CD14-positive monocyte (primary cell): ENCODE measurements around the gene CREB1. TPM values are rescaled to one million over a fixed set of nuclear protein-coding genes. Genes with fewer than 3 reads are reported as not detected.

Source experiments
- DNase-seq, 3 donors: peaks; one replicate each; pipeline ENCODE4 v3.0.0-alpha.2; 2011 to 2022
- H2AFZ ChIP-seq: 2 replicates; pipeline ENCODE4 v1.6.0; 2012; ENCODE audit warnings: mild to moderate bottlenecking, low read depth, low read length, inconsistent platforms; ENCODE audit not compliant: insufficient read depth, poor library complexity, severe bottlenecking
- H3K27ac ChIP-seq, 2 donors: 1 replicate in 1 of 2; 2 replicates in 1 of 2; pipeline ENCODE4 v1.5.1; 2012 to 2013; ENCODE audit warnings: low read length in 2 of 2, control low read depth in 1 of 2, inconsistent platforms in 1 of 2, low read depth in 1 of 2, mild to moderate bottlenecking in 1 of 2
- H3K27me3 ChIP-seq, 2 donors: one replicate each; pipeline versions ENCODE4 v1.6.0 to v1.6.1; 2011 to 2013; ENCODE audit warnings: low read length in 2 of 2; ENCODE audit not compliant: control insufficient read depth in 2 of 2, insufficient read depth in 2 of 2
- H3K36me3 ChIP-seq, 2 donors: replicated peaks in 1 of 2; 1 replicate in 1 of 2; 2 replicates in 1 of 2; pipeline versions ENCODE4 v1.5.1 to v1.6.1; 2012 to 2013; ENCODE audit warnings: low read length in 2 of 2, control low read depth in 1 of 2, inconsistent platforms in 1 of 2, mild to moderate bottlenecking in 1 of 2; ENCODE audit not compliant: insufficient read depth in 2 of 2, control insufficient read depth in 1 of 2
- H3K4me1 ChIP-seq, 2 donors: 1 replicate in 1 of 2; 2 replicates in 1 of 2; pipeline versions ENCODE4 v1.5.1 to v1.6.1; 2012 to 2013; ENCODE audit warnings: low read length in 2 of 2, control low read depth in 1 of 2, inconsistent platforms in 1 of 2, mild to moderate bottlenecking in 1 of 2, moderate library complexity in 1 of 2; ENCODE audit not compliant: insufficient read depth in 2 of 2, control insufficient read depth in 1 of 2
- H3K4me2 ChIP-seq: replicated peaks from 2 replicates; pipeline ENCODE3; 2012; ENCODE audit warnings: low read length, moderate library complexity, mild to moderate bottlenecking; ENCODE audit not compliant: poor library complexity, severe bottlenecking; ENCODE audit errors: extremely low read depth
- H3K4me3 ChIP-seq, 3 experiments: fragments of 200-600 bp in 1 of 3; sonication (generic) in 1 of 3; replicated peaks in 1 of 3; 1 replicate in 2 of 3; 2 replicates in 1 of 3; pipeline ENCODE4 v1.5.1; 2011 to 2013; ENCODE audit warnings: low read length in 3 of 3, mild to moderate bottlenecking in 3 of 3, control low read depth in 2 of 3, low read depth in 2 of 3, inconsistent platforms in 1 of 3, moderate library complexity in 1 of 3
- H3K79me2 ChIP-seq: 2 replicates; pipeline ENCODE4 v1.6.0; 2012; ENCODE audit warnings: mild to moderate bottlenecking, control low read depth, inconsistent platforms, low read length, moderate library complexity; ENCODE audit not compliant: insufficient read depth
- H3K9ac ChIP-seq: 2 replicates; pipeline ENCODE4 v1.6.0; 2017; ENCODE audit warnings: low read length, mild to moderate bottlenecking; ENCODE audit not compliant: insufficient read depth, poor library complexity, severe bottlenecking
- H3K9me3 ChIP-seq, 2 donors: replicated peaks in 1 of 2; 1 replicate in 1 of 2; 2 replicates in 1 of 2; pipeline versions ENCODE4 v1.5.1 to v1.6.1; 2012 to 2013; ENCODE audit warnings: low read length in 2 of 2, control low read depth in 1 of 2; ENCODE audit not compliant: control insufficient read depth in 1 of 2, insufficient read depth in 1 of 2
- H4K20me1 ChIP-seq: 2 replicates; pipeline ENCODE4 v1.6.0; 2012; ENCODE audit warnings: mild to moderate bottlenecking, low read length, control low read depth, moderate library complexity; ENCODE audit not compliant: insufficient read depth
- H3K27ac Mint-ChIP-seq, 7 donors: one replicate each; pipeline ENCODE4 v1.8.0; 2020; ENCODE audit warnings: mild to moderate bottlenecking in 7 of 7, mixed read lengths in 7 of 7, moderate library complexity in 6 of 7, inconsistent platforms in 2 of 7
- H3K27me3 Mint-ChIP-seq, 3 donors: one replicate each; pipeline ENCODE4 v1.8.0; 2021 to 2022; ENCODE audit warnings: low read depth in 3 of 3, mild to moderate bottlenecking in 3 of 3, mixed read lengths in 3 of 3, moderate library complexity in 3 of 3, inconsistent platforms in 1 of 3
- H3K36me3 Mint-ChIP-seq, 2 donors: one replicate each; pipeline ENCODE4 v1.8.0; 2020; ENCODE audit warnings: mixed read lengths in 2 of 2, inconsistent platforms in 1 of 2, mild to moderate bottlenecking in 1 of 2
- H3K4me1 Mint-ChIP-seq: one replicate; pipeline ENCODE4 v1.8.0; 2020; ENCODE audit warnings: mild to moderate bottlenecking, mixed read lengths
- H3K4me3 Mint-ChIP-seq, 2 donors: one replicate each; pipeline ENCODE4 v1.8.0; 2020; ENCODE audit warnings: mild to moderate bottlenecking in 2 of 2, mixed read lengths in 2 of 2, moderate library complexity in 1 of 2
- H3K9me3 Mint-ChIP-seq, 7 donors: one replicate each; pipeline ENCODE4 v1.8.0; 2020 to 2022; ENCODE audit warnings: mixed read lengths in 7 of 7, mild to moderate bottlenecking in 6 of 7, moderate library complexity in 6 of 7, inconsistent platforms in 2 of 7
- WGBS: methylation state at CpG from one replicate; pipeline ENCODE4 v1.1.5; 2013; ENCODE audit warnings: missing lambda C conversion rate; ENCODE audit not compliant: insufficient coverage; 5-methylcytosine and 5-hydroxymethylcytosine counted together
- intact Hi-C, 2 donors: fragments of 100-400 bp; cut with micrococcal nuclease; formaldehyde crosslinking; loops; one replicate each; pipeline versions ENCODE4 v1.15.0 to v1.15.1; 2023
- polyA plus RNA-seq, 3 donors: library from polyadenylated mRNA; depleted of rRNA in 1 of 3; unstranded in 2 of 3; stranded (reverse) in 1 of 3; fragments of 300-500 nt in 2 of 3; fragments of >200 nt in 1 of 3; fragmentation: Illumina TruSeq in 2 of 3; gene quantifications; 1 replicate in 2 of 3; 2 replicates in 1 of 3; pipeline ENCODE4 v1.2.3, GENCODE V29; 2012 to 2021
- TF ChIP-seq, protein P1 (sequence below): fragments of 200-600 bp; IDR thresholded peaks from one replicate; pipeline ENCODE4 v1.8.0; 2022; ENCODE audit warnings: antibody characterized with exemption, mild to moderate bottlenecking

CREB1 gene
- polyA plus RNA-seq, 3 donors: 43.3 to 60.5 (median 55.2) TPM

DNA sequence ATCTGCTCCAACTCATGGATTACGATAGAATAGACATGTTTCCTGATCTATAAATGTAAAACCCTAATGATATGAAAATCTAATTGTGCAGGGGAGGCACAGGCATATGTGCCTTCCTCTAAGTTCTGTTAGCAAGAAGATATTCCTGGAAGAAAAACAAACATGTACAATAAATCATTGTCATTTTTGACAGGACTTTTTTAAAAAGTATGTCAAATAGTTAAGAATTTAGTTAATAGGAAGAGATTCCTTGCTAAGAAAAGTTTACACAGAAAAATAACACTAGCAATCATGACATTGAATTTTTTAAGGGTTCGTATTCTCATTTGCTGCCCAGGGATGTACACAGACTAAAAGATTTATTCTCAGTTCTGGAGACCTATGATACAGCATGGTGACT is 15.3 kb upstream of the CREB1 start:
- H3K4me1 ChIP-seq: peaks cover 9 to 10% of the 10 kb centered on the region in 2 donors
- H3K27me3 Mint-ChIP-seq: peaks cover 0 to 5% (median 0%) of the 10 kb centered on the region in 3 donors
- H4K20me1 ChIP-seq: no peaks in the 10 kb centered on the region
- no peak for DNase-seq
- peaks cover 2 to 12% of the 10 kb centered on the region in 2 donors for H3K36me3 Mint-ChIP-seq
- H3K79me2 ChIP-seq: no peaks in the 10 kb centered on the region
- no peak overlapping the region for H3K4me3 ChIP-seq
- peak overlapping the region in 2 of 7 donors; percentile 47 to 77 for H3K27ac Mint-ChIP-seq
- no peak overlapping the region for H2AFZ ChIP-seq
- peaks cover 0 to 6% (median 0%) of the 10 kb centered on the region in 7 donors for H3K9me3 Mint-ChIP-seq
- peaks cover 13% of the 10 kb centered on the region for H3K4me1 Mint-ChIP-seq
- intact Hi-C loops: no loop called here
- no peak overlapping the region for H3K4me3 Mint-ChIP-seq
- H3K4me2 ChIP-seq: no peak overlapping the region
- H3K27ac ChIP-seq: no peak overlapping the region
- no peak overlapping the region for H3K9ac ChIP-seq
- no peaks in the 10 kb centered on the region for H3K36me3 ChIP-seq
- H3K9me3 ChIP-seq: no peaks in the 10 kb centered on the region
- no CpG with 5 or more reads among the region's 2 CpGs for WGBS
- TF ChIP-seq, protein P1, sequence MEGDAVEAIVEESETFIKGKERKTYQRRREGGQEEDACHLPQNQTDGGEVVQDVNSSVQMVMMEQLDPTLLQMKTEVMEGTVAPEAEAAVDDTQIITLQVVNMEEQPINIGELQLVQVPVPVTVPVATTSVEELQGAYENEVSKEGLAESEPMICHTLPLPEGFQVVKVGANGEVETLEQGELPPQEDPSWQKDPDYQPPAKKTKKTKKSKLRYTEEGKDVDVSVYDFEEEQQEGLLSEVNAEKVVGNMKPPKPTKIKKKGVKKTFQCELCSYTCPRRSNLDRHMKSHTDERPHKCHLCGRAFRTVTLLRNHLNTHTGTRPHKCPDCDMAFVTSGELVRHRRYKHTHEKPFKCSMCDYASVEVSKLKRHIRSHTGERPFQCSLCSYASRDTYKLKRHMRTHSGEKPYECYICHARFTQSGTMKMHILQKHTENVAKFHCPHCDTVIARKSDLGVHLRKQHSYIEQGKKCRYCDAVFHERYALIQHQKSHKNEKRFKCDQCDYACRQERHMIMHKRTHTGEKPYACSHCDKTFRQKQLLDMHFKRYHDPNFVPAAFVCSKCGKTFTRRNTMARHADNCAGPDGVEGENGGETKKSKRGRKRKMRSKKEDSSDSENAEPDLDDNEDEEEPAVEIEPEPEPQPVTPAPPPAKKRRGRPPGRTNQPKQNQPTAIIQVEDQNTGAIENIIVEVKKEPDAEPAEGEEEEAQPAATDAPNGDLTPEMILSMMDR: no peak
- H3K27me3 ChIP-seq: no peaks in the 10 kb centered on the region

DNA sequence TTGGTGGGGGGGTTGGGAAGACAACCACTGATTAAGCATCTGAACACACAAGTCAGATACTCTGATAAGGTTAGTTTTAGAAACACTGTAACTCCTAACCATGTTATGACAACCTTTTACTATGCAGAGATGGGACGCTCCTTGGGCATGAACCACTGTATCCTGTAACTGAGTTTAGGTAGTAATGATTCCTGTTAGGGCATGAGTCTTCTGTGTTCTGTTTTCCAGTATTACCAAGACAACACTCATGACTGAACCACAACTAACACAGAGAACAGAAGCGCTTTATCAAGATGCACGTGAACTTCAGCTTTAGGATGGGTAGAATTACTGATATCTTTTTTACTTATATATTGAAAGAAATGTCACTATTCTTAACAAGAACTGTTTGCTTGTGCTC is 14.1 kb upstream of the CREB1 start:
- DNase-seq: no peak
- peaks cover 0 to 6% (median 0%) of the 10 kb centered on the region in 7 donors for H3K9me3 Mint-ChIP-seq
- no peak overlapping the region for H3K4me3 ChIP-seq
- intact Hi-C loops: no loop called here
- H3K4me2 ChIP-seq: no peak overlapping the region
- no peak overlapping the region for H3K27ac Mint-ChIP-seq
- H3K4me1 ChIP-seq: peaks cover 9 to 10% of the 10 kb centered on the region in 2 donors
- H3K36me3 ChIP-seq: no peaks in the 10 kb centered on the region
- H4K20me1 ChIP-seq: no peaks in the 10 kb centered on the region
- peaks cover 7 to 12% of the 10 kb centered on the region in 2 donors for H3K36me3 Mint-ChIP-seq
- H3K9me3 ChIP-seq: no peaks in the 10 kb centered on the region
- peaks cover 13% of the 10 kb centered on the region for H3K4me1 Mint-ChIP-seq
- H3K79me2 ChIP-seq: no peaks in the 10 kb centered on the region
- H3K9ac ChIP-seq: no peak overlapping the region
- no peak overlapping the region for H2AFZ ChIP-seq
- H3K27me3 Mint-ChIP-seq: peaks cover 0 to 5% (median 0%) of the 10 kb centered on the region in 3 donors
- H3K27ac ChIP-seq: no peak overlapping the region
- no peaks in the 10 kb centered on the region for H3K27me3 ChIP-seq
- TF ChIP-seq, protein P1: no peak
- no CpG with 5 or more reads among the region's 3 CpGs for WGBS
- H3K4me3 Mint-ChIP-seq: no peak overlapping the region
